ENCODE data around the gene GPNMB.

GPNMB gene

DNA sequence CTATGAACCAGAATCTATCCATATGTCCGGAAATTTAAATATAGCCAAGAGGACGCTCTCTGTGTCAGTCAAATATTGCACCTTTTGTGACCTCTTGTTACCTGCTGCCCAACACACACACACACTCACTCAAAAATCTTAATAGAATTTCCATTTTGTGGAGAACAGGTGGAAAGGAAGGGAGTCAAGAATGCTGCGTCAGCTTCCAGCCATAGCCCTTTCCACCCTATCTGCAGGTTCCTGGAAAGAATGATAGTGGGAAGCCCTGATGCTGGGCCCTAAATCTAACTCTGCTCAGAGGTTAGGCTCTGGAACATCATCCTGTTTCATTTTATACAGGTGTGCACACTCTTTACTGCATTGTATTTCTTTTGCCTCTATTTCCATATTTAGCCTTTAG is 9.6 kb upstream of the GPNMB start (continued):
- TF ChIP-seq, protein P1, sequence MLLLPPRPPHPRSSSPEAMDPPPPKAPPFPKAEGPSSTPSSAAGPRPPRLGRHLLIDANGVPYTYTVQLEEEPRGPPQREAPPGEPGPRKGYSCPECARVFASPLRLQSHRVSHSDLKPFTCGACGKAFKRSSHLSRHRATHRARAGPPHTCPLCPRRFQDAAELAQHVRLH (tag by site-specific recombination; IDR thresholded peaks at IDR 0.05) = no peak
- TF ChIP-seq ZNF2 (tag by site-specific recombination; IDR thresholded peaks at IDR 0.05) (no peak), ZNF324 (tag by site-specific recombination; IDR thresholded peaks at IDR 0.05) (no peak), ZNF292 (tag by site-specific recombination; IDR thresholded peaks at IDR 0.05; ENCODE audit: borderline replicate concordance, low read depth) (no peak), ZNF350 (tag by site-specific recombination; IDR thresholded peaks at IDR 0.05) (no peak), ZNF610 (tag by site-specific recombination; IDR thresholded peaks at IDR 0.05; ENCODE audit: borderline replicate concordance) (no peak), ZNF626 (tag by site-specific recombination; IDR thresholded peaks at IDR 0.05) (no peak)

DNA sequence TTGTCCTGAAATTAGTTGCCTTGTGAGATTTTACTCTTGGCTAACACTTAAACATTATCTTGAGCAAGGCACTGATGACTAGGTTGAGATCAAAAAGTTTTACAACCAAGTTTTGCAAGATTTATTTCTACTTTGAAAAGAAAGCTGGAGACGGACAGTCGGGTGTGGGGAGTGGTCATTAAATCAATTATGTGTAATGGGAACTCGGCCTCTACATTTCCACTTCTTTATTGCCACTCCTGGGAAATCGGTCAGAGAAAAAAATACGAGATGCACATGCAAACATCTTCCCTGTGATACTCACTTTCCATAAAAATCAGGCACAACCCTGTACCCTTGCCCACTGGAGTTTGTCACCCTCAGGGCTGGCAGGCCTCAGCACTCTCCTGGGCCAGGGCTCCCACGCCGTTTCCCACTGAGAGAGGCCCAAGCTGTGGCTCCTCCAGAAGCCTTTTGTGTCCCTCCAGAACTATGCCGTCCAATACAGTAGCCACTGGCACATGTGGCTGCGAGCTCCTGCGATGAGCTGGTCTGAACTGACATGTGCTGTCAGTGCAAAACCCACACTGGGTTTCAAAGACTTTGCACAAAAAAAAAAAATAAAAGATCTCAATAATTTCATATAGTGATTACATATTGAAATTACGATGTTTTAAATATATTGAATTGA is 7.5 kb upstream of the GPNMB start:
- Histone ChIP-seq H3K9me3 (ENCODE audit: control insufficient read depth, insufficient read depth, low read depth, low read length) (no peaks in the 10 kb centered on the region), H3K36me3 (ENCODE audit: control insufficient read depth in 2 of 2, insufficient read depth in 1 of 2, low read length in 2 of 2) (no peaks in the 10 kb centered on the region), H3K4me1 (ENCODE audit: control insufficient read depth, insufficient read depth, low read length) (0 out of 2 replicates have a peak, but pooled peaks cover 2% of the 10 kb centered on the region), H3K27ac (ENCODE audit: extremely low read depth, low read depth, low read length) (no peak overlapping the region), H3K4me3 (ENCODE audit: low read depth, low read length) (no peak overlapping the region)
- TF ChIP-seq ZBTB20 (tag by site-specific recombination; IDR thresholded peaks at IDR 0.05) = no peak
- TF ChIP-seq, protein P2, sequence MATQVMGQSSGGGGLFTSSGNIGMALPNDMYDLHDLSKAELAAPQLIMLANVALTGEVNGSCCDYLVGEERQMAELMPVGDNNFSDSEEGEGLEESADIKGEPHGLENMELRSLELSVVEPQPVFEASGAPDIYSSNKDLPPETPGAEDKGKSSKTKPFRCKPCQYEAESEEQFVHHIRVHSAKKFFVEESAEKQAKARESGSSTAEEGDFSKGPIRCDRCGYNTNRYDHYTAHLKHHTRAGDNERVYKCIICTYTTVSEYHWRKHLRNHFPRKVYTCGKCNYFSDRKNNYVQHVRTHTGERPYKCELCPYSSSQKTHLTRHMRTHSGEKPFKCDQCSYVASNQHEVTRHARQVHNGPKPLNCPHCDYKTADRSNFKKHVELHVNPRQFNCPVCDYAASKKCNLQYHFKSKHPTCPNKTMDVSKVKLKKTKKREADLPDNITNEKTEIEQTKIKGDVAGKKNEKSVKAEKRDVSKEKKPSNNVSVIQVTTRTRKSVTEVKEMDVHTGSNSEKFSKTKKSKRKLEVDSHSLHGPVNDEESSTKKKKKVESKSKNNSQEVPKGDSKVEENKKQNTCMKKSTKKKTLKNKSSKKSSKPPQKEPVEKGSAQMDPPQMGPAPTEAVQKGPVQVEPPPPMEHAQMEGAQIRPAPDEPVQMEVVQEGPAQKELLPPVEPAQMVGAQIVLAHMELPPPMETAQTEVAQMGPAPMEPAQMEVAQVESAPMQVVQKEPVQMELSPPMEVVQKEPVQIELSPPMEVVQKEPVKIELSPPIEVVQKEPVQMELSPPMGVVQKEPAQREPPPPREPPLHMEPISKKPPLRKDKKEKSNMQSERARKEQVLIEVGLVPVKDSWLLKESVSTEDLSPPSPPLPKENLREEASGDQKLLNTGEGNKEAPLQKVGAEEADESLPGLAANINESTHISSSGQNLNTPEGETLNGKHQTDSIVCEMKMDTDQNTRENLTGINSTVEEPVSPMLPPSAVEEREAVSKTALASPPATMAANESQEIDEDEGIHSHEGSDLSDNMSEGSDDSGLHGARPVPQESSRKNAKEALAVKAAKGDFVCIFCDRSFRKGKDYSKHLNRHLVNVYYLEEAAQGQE (tag by site-specific recombination; IDR thresholded peaks at IDR 0.05) = no peak
- TF ChIP-seq WT1 (tag by site-specific recombination; IDR thresholded peaks at IDR 0.05) = no peak
- no peak for TF ChIP-seq ZNF426 (tag by site-specific recombination; IDR thresholded peaks at IDR 0.05)
- no peak for TF ChIP-seq ZSCAN16 (tag by site-specific recombination; IDR thresholded peaks at IDR 0.05)
- TF ChIP-seq ZNF48 (tag by site-specific recombination; IDR thresholded peaks at IDR 0.05) = no peak
- TF ChIP-seq, protein P3, sequence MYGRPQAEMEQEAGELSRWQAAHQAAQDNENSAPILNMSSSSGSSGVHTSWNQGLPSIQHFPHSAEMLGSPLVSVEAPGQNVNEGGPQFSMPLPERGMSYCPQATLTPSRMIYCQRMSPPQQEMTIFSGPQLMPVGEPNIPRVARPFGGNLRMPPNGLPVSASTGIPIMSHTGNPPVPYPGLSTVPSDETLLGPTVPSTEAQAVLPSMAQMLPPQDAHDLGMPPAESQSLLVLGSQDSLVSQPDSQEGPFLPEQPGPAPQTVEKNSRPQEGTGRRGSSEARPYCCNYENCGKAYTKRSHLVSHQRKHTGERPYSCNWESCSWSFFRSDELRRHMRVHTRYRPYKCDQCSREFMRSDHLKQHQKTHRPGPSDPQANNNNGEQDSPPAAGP (tag by site-specific recombination; IDR thresholded peaks at IDR 0.05) = no peak
- no peak for TF ChIP-seq ZNF529 (tag by site-specific recombination; IDR thresholded peaks at IDR 0.05; ENCODE audit: insufficient replicate concordance)
- no peak for TF ChIP-seq ZNF621 (tag by site-specific recombination; IDR thresholded peaks at IDR 0.05)
- no peak for TF ChIP-seq ZNF654 (tag by site-specific recombination; IDR thresholded peaks at IDR 0.05; ENCODE audit: low read depth)
- no peak for TF ChIP-seq HOXA7 (CRISPR knock-in tag; IDR thresholded peaks at IDR 0.05; ENCODE audit: borderline replicate concordance)
- no peak for TF ChIP-seq ZNF571 (tag by site-specific recombination; IDR thresholded peaks at IDR 0.05)
- no peak for TF ChIP-seq ZNF266 (tag by site-specific recombination; IDR thresholded peaks at IDR 0.05; ENCODE audit: low read depth)
- TF ChIP-seq ZNF843 (tag by site-specific recombination; IDR thresholded peaks at IDR 0.05) = no peak
- no peak for TF ChIP-seq MYNN (tag by site-specific recombination; IDR thresholded peaks at IDR 0.05; ENCODE audit: borderline replicate concordance)
- ChIA-PET POLR2A (no interaction called here), CTCF (no interaction called here)

All from HEK293 (cell line).